NCI-H748 (cell line): ENCODE results near the gene HSPA6.
"Not testable (repeated sequence)": the region's sequence is repeated elsewhere in the genome, so short reads cannot be mapped to it uniquely, and the experiment has no call there.

Source experiments
- DNase-seq: peaks from one replicate; lab custom pipeline; 2025; ENCODE audit not compliant: unreplicated experiment; lab: John Stamatoyannopoulos, UW

The HSPA6 gene

GRCh38 chr1:161557506-161558450, 33.4 kb downstream of the HSPA6 start:
- not testable (repeated sequence) for DNase-seq

DNA sequence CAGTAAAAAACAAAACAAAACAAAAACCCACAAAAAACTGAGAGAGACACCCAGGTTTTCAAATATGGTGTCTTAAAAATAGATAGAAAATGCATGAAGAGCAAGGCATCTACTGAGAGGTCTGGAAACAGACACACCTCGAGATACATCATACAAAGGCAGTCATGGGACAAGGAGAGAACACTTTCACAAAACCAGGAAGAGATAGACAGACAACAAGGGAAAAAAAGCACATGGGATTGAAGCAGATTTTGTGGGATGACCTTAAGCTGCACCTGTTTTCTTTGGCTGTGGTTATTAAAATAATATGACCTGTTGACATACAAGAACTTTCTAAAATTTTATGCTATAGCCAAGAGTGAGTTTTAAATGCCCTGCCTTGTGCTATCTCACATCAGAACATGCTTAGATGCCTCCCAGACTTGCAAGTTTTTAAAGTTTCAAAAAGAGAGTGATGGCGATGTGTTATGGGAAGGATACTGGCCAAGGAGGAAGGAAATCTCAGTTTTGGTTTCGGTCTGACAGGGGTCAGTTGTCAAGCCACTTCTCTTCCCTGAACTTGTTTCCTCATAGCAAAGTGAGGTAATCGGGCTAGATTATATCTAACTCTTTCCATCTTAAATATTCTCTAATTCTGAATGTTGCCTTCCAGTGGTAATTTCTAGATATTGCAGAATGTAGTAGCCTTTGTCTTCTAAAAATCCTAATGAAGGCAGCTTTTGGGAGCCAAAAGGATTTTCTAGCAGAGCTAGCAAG, 36.8 kb downstream of the HSPA6 start:
- not testable (repeated sequence) for DNase-seq

GRCh38 chr1:161562441-161562840, 38.1 kb downstream of the HSPA6 start:
- DNase-seq = not testable (repeated sequence)

- not testable (repeated sequence) for DNase-seq
These were observed 39.2 kb downstream of the HSPA6 start for GRCh38 chr1:161563522-161563921.

DNA sequence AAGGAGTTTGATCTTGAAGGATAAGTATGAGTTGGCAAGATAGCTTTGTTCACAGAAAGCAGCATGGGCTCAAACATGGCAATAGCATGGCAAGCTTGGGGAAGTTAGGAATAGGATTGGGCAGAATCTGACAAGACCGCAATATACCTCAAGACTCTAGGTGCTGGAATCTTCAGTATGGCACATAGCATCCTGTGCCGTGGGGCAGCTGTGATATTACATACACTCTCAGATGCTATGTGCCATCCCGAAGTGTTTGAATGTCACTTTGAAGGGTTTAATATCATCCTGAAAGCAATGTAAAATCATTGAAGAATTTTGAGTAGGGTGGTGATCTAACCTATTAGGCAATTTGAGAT, 42.2 kb downstream of the HSPA6 start:
- not testable (repeated sequence) for DNase-seq

DNA sequence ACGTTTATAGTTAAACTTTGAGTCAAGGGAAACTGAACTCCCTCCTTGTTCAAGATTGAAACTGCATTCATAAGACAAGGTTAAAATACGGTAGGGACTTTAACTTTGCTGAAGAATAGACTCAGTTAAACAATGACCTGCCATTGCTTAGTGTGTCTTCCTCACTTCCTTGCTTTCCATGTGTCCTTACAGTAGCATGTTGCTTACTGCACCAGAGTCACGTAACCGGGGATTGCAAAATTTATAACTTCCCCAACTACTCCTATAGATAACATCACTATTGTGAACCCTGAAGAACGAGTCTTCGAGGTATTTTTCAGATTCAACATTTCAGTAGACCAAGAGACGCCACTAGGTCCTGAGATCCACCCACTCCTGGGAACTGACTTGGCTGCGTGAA, 47.4 kb downstream of the HSPA6 start:
- DNase-seq = not testable (repeated sequence)
